DOHH2 (cell line): ENCODE data around the gene TMEM38A.

Source experiments
- H3F3A ChIP-seq: fragments of 200-600 bp; sonication (generic), shearing (Covaris generic); 2 replicates; pipeline ENCODE4 v1.6.0; 2016; ENCODE audit warnings: antibody characterized with exemption, mild to moderate bottlenecking; ENCODE audit not compliant: control insufficient read depth, insufficient read depth
- H3K27ac ChIP-seq: fragments of 200-600 bp; sonication (generic); 2 replicates; pipeline ENCODE4 v1.5.1; 2014; ENCODE audit warnings: low read depth, mild to moderate bottlenecking, low read length, moderate library complexity
- H3K27me3 ChIP-seq: fragments of 200-600 bp; sonication (generic); 2 replicates; pipeline ENCODE4 v1.6.1; 2014; ENCODE audit warnings: mild to moderate bottlenecking, low read length, mixed read lengths; ENCODE audit not compliant: control insufficient read depth
- H3K36me3 ChIP-seq: fragments of 200-600 bp; sonication (generic); 2 replicates; pipeline ENCODE4 v1.6.1; 2014; ENCODE audit warnings: mild to moderate bottlenecking, low read length, moderate library complexity, mixed read lengths; ENCODE audit not compliant: control insufficient read depth
- H3K4me1 ChIP-seq: fragments of 200-600 bp; sonication (generic); 2 replicates; pipeline ENCODE4 v1.6.1; 2014; ENCODE audit warnings: mild to moderate bottlenecking, low read length, mixed read lengths; ENCODE audit not compliant: control insufficient read depth
- H3K4me2 ChIP-seq: fragments of 200-600 bp; sonication (generic); 2 replicates; pipeline ENCODE4 v1.6.0; 2014; ENCODE audit warnings: mild to moderate bottlenecking, low read length, moderate library complexity
- H3K4me3 ChIP-seq: fragments of 200-600 bp; sonication (generic); 2 replicates; pipeline ENCODE4 v1.5.1; 2014; ENCODE audit warnings: mild to moderate bottlenecking, low read length, mixed read lengths
- H3K79me2 ChIP-seq: fragments of 200-600 bp; sonication (generic); 2 replicates; pipeline ENCODE4 v1.6.1; 2014; ENCODE audit warnings: mild to moderate bottlenecking, low read length, mixed read lengths; ENCODE audit not compliant: control insufficient read depth
- H3K9me2 ChIP-seq: fragments of 200-600 bp; sonication (generic); replicated peaks from 2 replicates; pipeline ENCODE4 v1.6.1; 2014; ENCODE audit warnings: mild to moderate bottlenecking, low read length, mixed read lengths; ENCODE audit not compliant: control insufficient read depth
- H3K9me3 ChIP-seq: fragments of 200-600 bp; sonication (generic); 2 replicates; pipeline ENCODE4 v1.6.1; 2014; ENCODE audit warnings: antibody characterized with exemption, low read length, mixed read lengths; ENCODE audit not compliant: control insufficient read depth, insufficient read depth
- H4K20me1 ChIP-seq: fragments of 200-600 bp; sonication (generic); 2 replicates; pipeline ENCODE4 v1.6.0; 2014; ENCODE audit warnings: low read depth, mild to moderate bottlenecking, antibody characterized with exemption, low read length, moderate library complexity; ENCODE audit not compliant: control insufficient read depth, insufficient read depth
- EZH2phosphoT487 ChIP-seq: fragments of 200-600 bp; sonication (generic); IDR thresholded peaks from 2 replicates; pipeline ENCODE4 v1.6.1; 2017; ENCODE audit warnings: borderline replicate concordance, mild to moderate bottlenecking, antibody characterized with exemption, low read length, moderate library complexity, mixed read lengths
- TF ChIP-seq, protein P1 (sequence below): fragments of 200-600 bp; sonication (generic); IDR thresholded peaks from one replicate; pipeline ENCODE4 v1.5.1; 2014; ENCODE audit warnings: antibody characterized with exemption, mild to moderate bottlenecking, low read depth, low read length; ENCODE audit not compliant: poor library complexity, severe bottlenecking

TMEM38A gene

DNA sequence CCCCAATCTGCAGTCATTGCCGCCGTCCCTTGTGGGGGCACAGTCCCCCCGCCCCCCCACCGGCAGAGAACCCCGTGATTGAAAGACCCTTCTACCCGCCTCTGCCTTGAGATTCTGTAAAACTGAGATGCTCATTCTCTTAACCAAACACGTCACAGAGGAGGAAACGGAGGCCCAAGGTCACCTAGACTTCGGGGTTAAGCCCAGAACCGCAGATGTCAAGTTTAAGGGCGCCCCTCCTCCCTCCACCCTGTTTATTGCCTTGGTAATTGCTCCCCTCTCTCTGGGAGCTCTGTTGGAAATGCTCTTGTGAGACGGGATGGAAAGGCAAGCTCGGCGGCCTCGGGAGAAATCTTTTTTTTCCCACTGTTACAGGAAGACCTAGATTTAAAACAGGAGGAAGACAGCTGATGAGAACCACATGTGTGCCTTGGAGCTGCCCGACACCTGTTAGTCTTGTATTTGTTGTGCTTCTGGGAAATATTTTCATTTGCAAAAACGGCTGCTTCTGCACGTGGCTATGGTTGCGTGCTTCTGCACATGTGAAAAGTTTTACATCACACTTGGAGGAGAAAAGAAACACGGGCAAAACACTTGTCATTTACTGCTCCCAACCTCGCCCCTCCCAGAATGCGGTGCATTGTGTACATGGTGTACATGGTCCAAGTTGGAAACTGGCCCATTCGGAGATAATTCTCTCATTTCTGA, 31.8 kb upstream of the TMEM38A start:
- TF ChIP-seq, protein P1, sequence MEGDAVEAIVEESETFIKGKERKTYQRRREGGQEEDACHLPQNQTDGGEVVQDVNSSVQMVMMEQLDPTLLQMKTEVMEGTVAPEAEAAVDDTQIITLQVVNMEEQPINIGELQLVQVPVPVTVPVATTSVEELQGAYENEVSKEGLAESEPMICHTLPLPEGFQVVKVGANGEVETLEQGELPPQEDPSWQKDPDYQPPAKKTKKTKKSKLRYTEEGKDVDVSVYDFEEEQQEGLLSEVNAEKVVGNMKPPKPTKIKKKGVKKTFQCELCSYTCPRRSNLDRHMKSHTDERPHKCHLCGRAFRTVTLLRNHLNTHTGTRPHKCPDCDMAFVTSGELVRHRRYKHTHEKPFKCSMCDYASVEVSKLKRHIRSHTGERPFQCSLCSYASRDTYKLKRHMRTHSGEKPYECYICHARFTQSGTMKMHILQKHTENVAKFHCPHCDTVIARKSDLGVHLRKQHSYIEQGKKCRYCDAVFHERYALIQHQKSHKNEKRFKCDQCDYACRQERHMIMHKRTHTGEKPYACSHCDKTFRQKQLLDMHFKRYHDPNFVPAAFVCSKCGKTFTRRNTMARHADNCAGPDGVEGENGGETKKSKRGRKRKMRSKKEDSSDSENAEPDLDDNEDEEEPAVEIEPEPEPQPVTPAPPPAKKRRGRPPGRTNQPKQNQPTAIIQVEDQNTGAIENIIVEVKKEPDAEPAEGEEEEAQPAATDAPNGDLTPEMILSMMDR: no peak
- no peak for TF ChIP-seq EZH2phosphoT487
- H3K4me3 ChIP-seq: peak overlapping the region; percentile 91
- H3K36me3 ChIP-seq: peaks cover 60% of the 10 kb centered on the region
- peaks cover 22% of the 10 kb centered on the region for H3F3A ChIP-seq
- peaks cover 47% of the 10 kb centered on the region for H3K4me1 ChIP-seq
- H3K4me2 ChIP-seq: peak overlapping the region; percentile 82
- peaks cover 24% of the 10 kb centered on the region for H4K20me1 ChIP-seq
- no peaks in the 10 kb centered on the region for H3K9me2 ChIP-seq
- no peaks in the 10 kb centered on the region for H3K27me3 ChIP-seq
- no peaks in the 10 kb centered on the region for H3K9me3 ChIP-seq
- peak overlapping the region; percentile 93 for H3K27ac ChIP-seq
- H3K79me2 ChIP-seq: peaks cover 46% of the 10 kb centered on the region

DNA sequence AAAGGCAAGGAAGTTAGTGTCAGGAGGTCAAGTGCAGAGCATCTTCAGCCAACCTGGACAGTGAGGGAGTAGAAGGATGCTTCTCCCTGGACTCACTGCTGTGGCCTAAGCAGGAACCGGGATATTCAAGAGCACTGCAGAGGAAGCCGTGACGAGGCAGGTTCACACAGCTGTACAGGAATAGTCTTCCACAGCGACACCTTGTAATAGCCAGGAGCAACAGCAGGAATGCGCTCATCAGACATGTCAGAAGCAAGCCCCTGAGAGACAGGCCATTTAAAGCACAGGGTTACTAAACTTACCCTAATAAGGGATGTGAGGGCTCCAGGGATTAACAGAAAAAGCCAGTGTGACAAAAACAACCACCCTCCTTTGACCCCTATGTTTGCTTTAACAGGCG, 29.5 kb upstream of the TMEM38A start:
- peaks cover 22% of the 10 kb centered on the region for H3F3A ChIP-seq
- H3K36me3 ChIP-seq: peaks cover 53% of the 10 kb centered on the region
- peaks cover 23% of the 10 kb centered on the region for H3K4me1 ChIP-seq
- no peak overlapping the region for H3K4me3 ChIP-seq
- no peaks in the 10 kb centered on the region for H3K27me3 ChIP-seq
- peaks cover 2% of the 10 kb centered on the region; the same call in 1 of the 2 replicates for H4K20me1 ChIP-seq
- no peaks in the 10 kb centered on the region for H3K9me2 ChIP-seq
- H3K79me2 ChIP-seq: peaks cover 38% of the 10 kb centered on the region
- no peaks in the 10 kb centered on the region for H3K9me3 ChIP-seq
- H3K4me2 ChIP-seq: no peak overlapping the region
- no peak overlapping the region for H3K27ac ChIP-seq
- TF ChIP-seq, protein P1: no peak
- TF ChIP-seq EZH2phosphoT487: no peak

DNA sequence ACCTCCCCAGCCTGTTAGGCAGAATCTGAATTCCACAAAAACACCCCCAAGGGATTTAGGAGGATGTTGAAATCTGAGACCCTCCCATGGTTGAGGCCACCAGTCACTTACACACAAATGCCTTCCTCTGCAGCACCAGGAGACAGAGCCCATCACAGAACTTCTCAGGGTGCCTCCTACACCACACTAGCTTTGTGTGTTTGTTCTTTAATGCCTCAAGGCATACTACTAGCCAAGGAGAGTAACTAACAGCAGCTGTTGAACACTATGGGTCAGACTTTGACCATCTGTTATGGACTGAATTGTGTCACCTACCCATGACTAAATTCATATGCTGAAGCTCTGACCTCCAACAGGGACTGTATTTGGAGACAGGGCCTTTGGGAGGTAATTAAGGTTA, 23.4 kb upstream of the TMEM38A start:
- H4K20me1 ChIP-seq: no peaks in the 10 kb centered on the region
- no peaks in the 10 kb centered on the region; the same call in 1 of the 2 replicates for H3F3A ChIP-seq
- peaks cover 3% of the 10 kb centered on the region; the same call in 1 of the 2 replicates for H3K4me1 ChIP-seq
- TF ChIP-seq, protein P1: no peak
- TF ChIP-seq EZH2phosphoT487: no peak
- no peak overlapping the region for H3K4me2 ChIP-seq
- H3K9me3 ChIP-seq: no peaks in the 10 kb centered on the region
- peaks cover 77% of the 10 kb centered on the region for H3K79me2 ChIP-seq
- no peaks in the 10 kb centered on the region for H3K9me2 ChIP-seq
- H3K4me3 ChIP-seq: no peak overlapping the region
- no peaks in the 10 kb centered on the region for H3K27me3 ChIP-seq
- no peak overlapping the region for H3K27ac ChIP-seq
- H3K36me3 ChIP-seq: peaks cover 72% of the 10 kb centered on the region
